Left cardiac atrium (tissue), 4 donors: Measurements from ENCODE around the gene CPSF4. TPM values are rescaled to one million over a fixed set of nuclear protein-coding genes. Genes with fewer than 3 reads are reported as not detected.
"Not testable (repeated sequence)": the region's sequence is repeated elsewhere in the genome, so short reads cannot be mapped to it uniquely, and the experiment has no call there.

Source experiments
- ATAC-seq, 2 donors: fragments of 200-7000 bp; cut with Tn5 transposase; one replicate each; pipeline ENCODE4 v1.9.1; 2020; ENCODE audit warnings: mild to moderate bottlenecking in 2 of 2, moderate library complexity in 2 of 2
- DNase-seq: peaks from one replicate; pipeline ENCODE4 v3.0.0-alpha.2; 2020
- intact Hi-C, 2 donors: fragments of 100-400 bp; cut with DNase I; formaldehyde crosslinking; loops; one replicate each; pipeline versions ENCODE4 v1.14.1 to v1.15.1; 2022 to 2023
- total RNA-seq, 2 donors: library from RNA; stranded (reverse); fragmentation: NEBNext Ultra II Directional; extraction: Animal tissue kit (Norgen Biotek cat#: 25700); gene quantifications; one replicate each; pipeline ENCODE4 v1.2.1, GENCODE V29; 2021
- donor health status: DM: no; HTN: yes; CAD: no.
- donor health status: DM: no; HTN: yes; CAD: no; lungs with severe emphysema.
- donor health status: DM: yes; HTN: yes; CAD: no.
- donor health status: Dilated cardiomyopathy.

Gene CPSF4
- total RNA-seq, 2 donors from 2014 or later = 18.2 to 18.8 TPM

DNA sequence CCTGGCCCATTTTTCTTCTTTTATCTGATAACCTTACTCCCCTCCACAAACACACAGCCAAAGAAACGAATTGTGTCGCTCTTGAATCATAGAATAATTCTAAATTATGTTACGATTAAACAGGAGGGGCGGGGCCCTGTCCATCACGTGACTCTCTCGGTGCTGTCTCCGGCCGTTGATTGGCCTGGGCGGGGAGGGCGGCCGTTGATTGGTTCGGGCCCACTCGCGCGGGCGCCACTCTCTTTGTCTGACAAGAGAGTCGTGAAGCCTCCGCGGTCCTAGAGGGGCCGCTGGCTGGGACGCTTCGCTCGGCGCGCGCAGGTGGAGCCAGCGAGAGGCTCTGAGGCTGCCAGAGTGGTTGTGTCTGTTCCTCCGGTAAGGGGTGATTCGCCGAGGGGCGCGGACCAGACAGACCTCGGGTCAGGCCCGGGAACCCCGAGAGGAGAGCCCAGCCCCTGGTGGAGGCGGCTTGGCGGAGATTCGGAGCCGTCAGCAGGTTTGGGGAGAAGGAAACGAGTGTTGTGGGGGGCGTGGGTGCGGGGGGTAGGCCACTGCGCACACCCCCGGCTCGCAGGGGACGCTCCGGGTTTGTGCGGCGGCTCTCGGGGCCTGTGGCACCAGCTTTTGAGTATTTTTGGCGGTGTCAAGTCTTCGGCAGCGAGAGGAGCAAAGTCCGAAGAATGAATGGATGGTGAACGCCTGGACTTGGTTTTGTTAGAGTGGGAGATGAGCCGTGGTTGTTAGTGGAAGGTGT is 34.0 kb downstream of the CPSF4 start, which contains the start of gene ZNF789:
TSS of gene ZNF789 (plus strand) at position 330 of the 754 bp plus-strand sequence. CDS start 3,567 bp downstream, outside the sequence.
- DNase-seq (peak; percentile 99), ATAC-seq (peak; percentile 99)
- intact Hi-C loops = loop anchor here in 1 of 2 donors (2.0 kb wide), 1 partner anchor 26 kb away; no protein-coding TSS in a partner anchor

DNA sequence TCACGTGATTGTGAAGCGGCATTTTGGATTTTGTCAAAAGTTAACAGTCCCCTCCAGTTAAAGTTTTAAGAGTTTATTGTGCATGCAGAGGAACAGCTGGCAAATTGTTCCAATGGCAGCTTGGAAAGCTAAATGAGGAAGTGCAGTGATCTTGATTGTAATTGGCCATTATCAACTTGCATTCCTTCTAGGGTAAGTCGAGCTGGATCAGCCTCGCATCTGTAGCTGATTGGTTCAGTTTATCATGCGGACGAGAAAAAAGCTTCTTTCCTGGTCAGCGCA is 34.5 kb downstream of the CPSF4 start:
- ATAC-seq (peak; percentile 9 to 10), DNase-seq (peak; percentile 21)
- intact Hi-C loops = loop anchor here in 1 of 2 donors (2.0 kb wide), 1 partner anchor 26 kb away; no protein-coding TSS in a partner anchor

DNA sequence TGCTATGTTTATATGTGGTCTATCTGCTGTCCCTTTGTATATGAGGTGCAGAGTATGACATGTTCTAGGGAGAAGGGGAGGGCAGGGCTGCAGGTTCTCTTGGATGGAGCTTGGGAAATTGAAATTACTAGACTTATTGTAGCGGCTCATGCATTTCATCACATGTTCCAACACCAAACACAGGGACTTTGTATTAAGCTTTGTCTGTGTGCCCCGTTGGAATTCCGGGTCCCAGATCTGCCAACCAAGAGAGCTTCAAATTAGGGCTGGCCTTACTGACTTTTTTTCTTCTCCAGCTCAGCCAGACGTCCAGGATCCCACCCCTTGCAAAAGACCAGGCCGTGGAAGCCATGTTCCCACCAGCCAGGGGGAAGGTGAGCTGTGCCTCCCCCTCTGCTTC is 37.4 kb downstream of the CPSF4 start:
- intact Hi-C loops = no loop called here
- ATAC-seq (no peak), DNase-seq (no peak)

DNA sequence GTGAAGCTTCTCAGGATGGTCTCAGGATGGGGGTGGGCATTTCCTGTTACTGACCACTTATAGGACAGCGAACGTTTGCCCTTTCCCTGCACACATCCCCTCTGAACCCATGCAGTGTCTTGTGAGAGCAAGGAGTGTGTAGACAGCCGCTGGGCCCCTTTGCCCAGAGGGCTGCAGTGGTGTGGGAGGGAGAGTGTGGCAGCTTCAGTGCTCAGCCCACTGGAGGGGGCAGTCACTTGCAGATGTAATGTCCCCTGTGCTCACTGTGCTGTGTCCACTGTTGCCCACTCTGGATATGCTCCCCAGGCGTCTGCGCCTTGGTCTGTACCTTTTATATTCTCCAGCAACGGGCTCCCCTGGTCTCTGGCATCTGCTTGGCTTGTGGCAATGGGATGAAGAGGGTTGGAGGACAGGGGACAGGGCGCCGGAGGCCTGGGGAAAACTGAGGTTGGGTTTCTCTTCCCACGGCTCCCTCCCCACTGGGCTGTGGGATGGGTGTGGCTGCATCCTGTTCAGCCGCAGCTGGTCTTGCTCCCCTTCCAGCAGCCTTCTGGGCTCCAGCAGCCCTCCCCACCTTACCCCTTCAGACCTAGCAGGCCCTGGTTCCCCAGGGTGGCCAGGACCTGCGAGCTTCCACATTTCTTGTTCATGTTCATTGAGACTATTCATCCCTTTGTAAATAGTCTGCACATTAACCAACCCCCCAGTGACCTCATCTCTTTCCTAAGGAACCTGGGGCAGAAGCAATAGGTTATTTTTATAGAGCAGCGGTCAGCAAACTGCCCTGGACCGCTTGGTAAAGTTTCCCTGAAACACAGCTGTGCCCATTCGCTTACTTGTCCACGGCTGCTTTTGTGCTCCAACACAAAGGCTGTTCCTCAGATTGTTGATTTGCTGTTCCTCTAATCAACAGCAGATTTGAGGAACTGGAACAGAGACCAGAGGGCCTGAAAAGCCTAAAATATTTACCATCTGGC is 40.0 kb downstream of the CPSF4 start:
- intact Hi-C loops = no loop called here
- ATAC-seq (peak; percentile 40 to 59), DNase-seq (no peak)

DNA sequence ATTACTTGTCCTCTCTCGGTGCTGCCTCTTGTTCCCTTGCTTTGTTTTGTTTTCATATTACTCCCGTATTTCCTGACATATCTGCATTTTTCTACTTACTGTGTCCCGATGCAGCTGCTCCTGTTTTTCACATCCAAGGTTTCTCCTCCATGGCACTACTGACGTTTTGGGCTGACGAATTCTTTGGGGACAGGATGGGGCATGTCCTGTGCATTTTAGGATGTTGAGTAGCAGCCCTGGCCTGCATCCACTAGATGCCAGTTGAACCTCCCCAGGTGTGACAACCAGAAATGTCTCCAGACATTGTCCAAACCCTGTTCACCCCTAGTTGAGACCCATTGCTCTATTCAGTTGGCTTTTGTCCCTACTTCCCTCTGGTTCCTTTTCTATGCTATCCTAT is 46.4 kb downstream of the CPSF4 start:
- intact Hi-C loops = no loop called here
- DNase-seq (no peak), ATAC-seq (no peak)

DNA sequence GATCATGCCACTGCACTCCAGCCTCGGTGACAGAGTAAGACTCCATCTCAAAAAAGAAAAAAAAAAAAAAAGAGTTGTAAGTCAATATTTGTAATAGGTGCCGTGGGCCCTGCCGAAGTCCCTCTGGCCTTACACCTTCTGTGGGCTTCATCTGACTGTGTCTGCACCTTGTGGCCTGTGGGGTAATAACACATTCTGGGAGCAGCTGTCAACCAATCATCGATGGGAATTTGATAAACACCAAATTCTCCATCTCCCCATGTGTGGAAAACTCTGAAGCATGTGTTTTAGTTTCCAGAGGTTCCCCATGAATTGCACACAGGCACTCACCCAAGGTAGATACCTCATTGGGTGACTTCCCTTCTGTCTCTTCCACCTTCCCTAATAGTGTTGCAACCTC is 50.5 kb downstream of the CPSF4 start:
- ATAC-seq (no peak), DNase-seq (no peak)
- intact Hi-C loops = no loop called here

DNA sequence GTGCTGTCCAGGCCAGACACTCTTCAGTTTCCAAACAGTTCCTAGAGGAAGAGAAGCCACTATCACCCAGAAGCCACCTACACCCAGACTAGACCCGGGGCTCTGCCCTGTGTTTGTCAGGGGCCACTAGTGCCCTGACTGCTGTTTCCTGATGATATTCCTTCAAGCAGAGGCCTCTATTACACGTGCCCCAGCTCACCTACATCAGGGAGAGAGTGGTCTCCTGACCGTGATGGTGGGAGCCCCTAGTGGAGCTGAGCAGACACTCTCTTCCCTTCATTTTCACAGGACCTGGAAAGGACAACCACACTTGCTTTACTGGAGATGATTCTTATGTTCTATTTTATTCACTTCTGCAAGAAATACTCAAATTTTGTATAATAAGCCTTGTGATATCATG is 52.1 kb downstream of the CPSF4 start:
- intact Hi-C loops = no loop called here
- no peak for ATAC-seq
- no peak for DNase-seq

DNA sequence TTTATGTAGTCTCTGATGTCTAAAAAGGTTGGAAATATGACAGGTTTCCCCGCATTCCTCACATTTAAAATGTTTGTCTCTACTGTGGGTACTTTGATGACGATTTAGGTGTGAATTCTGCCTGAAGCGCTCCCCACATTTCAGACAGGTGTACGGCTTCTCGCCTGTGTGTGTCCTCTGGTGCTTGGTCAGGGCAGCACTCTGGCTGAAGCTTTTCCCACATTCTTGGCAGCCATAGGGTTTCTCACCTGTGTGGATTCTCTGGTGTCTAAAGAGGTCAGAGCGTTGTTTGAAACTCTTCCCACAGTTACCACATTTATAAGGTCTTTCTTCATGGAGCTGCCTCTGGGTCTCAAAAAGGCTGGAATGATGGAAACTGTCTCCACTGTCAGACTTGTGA is 55.1 kb downstream of the CPSF4 start:
- intact Hi-C loops = no loop called here
- DNase-seq = no peak
- ATAC-seq = no peak

DNA sequence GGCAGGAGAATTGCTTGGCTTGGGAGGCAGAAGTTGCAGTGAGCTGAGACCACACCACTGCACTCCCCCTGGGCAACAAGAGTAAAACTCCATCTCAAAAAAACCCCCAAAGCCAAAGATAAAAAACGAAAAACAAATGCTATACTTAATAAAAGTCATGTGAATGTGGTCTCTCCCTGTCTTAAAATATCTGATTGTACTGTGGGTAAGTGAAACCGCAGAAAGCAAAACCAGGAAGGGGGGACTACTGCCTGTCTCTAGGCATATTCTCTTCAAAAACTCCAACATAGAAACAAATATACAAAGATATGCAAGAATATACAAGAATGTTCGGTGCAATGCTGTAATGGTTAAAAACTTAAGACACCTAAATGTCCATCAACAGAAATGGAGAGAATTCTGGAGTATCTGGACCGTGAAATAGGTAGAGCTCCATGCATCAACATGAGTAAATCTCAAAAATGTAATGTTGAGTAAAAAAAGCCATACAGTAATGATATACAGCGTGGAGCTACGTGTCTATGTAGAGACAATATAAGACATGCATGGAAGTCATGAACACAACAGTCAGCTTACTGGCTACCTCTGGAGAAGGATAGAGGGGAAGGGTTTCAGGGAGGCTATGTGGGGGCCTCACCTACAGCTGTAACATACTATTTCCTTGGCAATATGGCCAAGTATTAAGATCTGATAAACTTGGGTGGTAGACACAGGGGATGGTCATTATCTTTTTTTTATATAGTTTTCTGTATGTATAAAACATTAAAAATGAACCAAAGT is 59.2 kb downstream of the CPSF4 start:
- no peak for ATAC-seq
- DNase-seq = no peak

DNA sequence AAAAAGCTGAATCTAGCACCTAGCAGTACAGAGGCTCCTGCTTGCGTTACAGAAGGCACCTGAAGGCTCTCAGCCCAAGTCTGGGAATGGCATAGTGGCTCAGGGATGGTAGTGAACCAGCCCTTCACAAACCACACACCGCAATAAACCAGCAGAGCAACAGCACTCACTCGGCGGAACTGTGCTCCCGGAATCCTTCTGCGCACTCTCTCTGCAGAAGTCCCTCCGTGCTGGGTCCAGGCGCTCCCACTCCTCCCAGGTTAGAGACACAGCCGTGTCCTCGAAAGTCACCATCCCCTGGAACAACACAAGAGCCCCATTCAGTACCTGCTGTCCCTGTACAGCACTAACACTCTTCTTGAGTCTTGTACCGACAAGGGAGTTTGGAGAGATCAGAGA is 59.8 kb downstream of the CPSF4 start:
- ATAC-seq = no peak
- intact Hi-C loops = loop anchor here in 1 of 2 donors (2.0 kb wide), 1 partner anchor 26 kb away; the partner anchor contains the start of gene ZNF789
- no peak for DNase-seq

More for the DNA sequence above, 59.2 kb downstream of the CPSF4 start:
- intact Hi-C loops = loop anchor here in 1 of 2 donors (2.0 kb wide), 1 partner anchor 25 kb away; the partner anchor contains the start of gene ZNF789

DNA sequence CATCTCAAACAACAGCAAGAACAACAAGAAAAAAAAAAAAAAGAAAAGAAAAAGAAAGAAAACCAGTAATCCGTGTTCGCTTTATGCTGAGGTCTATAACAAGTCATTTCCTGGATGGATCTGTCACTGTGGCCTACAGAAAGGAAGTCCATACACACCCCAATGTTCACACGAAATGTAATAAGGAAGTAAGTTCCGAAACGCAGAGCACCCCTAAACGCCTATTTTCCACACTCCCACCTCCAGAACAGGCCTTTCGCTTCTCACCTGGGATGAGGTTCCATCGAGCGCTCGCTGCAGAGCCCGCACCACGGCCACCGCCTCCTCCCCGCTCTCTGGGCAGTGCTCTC is 60.6 kb downstream of the CPSF4 start:
- intact Hi-C loops = loop anchor here in 1 of 2 donors (2.0 kb wide), 1 partner anchor 27 kb away; the partner anchor contains the start of gene ZNF789
- DNase-seq = no peak
- ATAC-seq = peak; percentile 13 to 14

DNA sequence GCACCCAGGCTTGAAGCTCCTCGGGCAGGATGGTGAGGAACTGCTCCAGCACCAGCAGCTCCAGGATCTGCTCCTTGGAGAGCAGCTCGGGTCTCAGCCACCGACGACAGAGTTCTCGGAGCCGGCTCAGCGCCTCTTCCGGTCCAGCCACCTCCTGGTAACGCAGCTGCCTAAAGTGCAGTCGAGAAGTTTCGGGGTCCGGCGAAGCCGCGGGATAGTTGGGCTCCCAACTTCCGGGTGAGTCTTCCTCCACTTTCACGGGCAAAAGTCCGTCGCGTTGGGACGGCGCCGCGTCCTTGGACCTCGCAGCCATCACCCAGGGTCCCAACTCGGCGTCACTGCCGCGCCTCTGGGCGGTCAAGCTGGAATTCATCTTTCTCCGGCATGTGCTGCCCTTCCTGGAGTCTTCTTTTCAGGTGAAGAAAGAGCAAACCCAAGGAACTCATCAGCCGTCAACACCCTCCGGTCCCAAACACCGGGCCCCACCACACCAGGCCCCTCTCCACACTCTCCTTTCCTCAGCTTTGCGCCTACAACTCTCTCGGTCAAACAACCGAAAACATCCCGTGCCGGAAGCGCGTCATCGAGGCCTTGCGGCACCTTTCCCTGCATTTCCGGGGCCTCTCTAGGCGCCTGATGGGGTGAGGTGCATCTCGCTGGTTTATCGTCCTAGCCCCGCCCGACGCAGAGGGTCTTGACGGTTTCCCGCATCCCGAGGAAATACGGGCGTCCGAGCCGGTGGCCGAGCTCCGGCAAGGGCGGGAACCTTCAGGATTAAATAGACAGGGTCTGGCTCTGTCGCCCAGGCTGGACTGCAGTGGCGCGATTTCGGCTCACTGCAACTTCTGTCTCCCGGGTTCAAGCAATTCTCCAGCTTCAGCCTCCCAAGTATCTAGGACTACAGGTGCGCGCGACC is 61.2 kb downstream of the CPSF4 start, which contains the start of gene ZNF394:
TSS of gene ZNF394 (minus strand) at position 561 of the 916 bp plus-strand sequence. CDS start at position 373, 188 bp downstream.
- intact Hi-C loops = loop anchor here in 1 of 2 donors (2.0 to 5.0 kb wide), 2 partner anchors 27 to 52 kb away; partner anchors contain the start of genes FAM200A and ZNF789
- ATAC-seq = peak; percentile 64 to 70
- peak; percentile 95 for DNase-seq

DNA sequence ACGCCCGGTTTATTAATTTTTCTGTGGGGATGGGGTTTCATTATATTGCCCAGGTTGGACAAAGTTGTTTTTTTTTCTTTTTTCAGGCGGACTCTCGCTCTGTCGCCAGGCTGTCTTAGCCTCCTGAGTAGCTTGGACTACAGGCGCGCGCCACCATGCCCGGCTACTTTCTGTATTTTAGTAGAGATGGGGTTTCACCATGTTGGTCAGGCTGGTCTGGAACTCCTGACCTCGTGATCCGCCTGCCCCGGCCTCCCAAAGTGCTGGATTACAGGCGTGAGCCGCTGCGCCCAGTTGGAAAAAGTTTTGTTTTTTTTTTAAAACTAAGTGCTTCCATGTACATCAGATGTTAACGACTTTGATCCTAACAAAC is 61.9 kb downstream of the CPSF4 start:
- ATAC-seq = no peak
- intact Hi-C loops = loop anchor here in 1 of 2 donors (5.0 kb wide), 1 partner anchor 52 kb away; the partner anchor contains the start of gene FAM200A
- DNase-seq = no peak

DNA sequence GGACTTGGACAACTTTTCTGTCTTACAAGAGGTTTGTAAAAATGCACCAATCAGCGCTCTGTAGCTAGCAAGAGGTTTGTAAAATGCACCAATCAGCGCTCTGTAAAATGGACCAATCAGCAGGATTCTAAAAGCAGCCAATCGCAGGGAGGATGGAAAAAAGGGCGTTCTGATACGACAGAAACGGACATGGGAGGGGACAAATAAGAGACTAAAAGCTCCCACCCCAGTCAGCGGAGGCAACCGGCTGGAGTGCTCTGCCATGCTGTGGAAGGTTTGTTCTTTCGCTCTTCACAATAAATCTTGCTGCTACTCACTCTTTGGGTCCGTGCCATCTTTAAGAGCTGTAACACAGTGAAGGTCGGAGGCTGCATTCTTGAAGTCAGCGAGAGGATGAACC is 62.5 kb downstream of the CPSF4 start:
- ATAC-seq, DNase-seq: not testable (repeated sequence)
- intact Hi-C loops = loop anchor here in 1 of 2 donors (5.0 kb wide), 1 partner anchor 51 kb away; the partner anchor contains the start of gene FAM200A

DNA sequence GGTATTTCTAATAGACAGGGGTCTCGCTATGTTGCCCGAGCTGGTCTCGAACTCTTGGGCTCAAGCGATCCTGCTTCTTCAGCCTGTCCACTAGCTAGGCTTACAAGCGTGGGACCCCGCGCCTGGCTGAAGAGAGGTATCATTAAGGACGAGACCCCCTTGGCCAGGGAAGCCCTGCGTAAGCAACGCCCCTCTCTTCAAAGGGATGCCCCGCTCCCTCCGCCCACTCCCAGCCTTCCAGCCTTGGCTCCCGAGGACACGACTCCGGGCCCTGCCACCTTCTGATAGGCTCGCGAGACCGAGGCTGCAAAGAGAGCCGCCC is 65.5 kb downstream of the CPSF4 start:
- ATAC-seq (peak; percentile 93 to 96), DNase-seq (no peak)
- intact Hi-C loops = loop anchor here in 1 of 2 donors (5.0 kb wide), 1 partner anchor 48 kb away; the partner anchor contains the start of gene FAM200A

DNA sequence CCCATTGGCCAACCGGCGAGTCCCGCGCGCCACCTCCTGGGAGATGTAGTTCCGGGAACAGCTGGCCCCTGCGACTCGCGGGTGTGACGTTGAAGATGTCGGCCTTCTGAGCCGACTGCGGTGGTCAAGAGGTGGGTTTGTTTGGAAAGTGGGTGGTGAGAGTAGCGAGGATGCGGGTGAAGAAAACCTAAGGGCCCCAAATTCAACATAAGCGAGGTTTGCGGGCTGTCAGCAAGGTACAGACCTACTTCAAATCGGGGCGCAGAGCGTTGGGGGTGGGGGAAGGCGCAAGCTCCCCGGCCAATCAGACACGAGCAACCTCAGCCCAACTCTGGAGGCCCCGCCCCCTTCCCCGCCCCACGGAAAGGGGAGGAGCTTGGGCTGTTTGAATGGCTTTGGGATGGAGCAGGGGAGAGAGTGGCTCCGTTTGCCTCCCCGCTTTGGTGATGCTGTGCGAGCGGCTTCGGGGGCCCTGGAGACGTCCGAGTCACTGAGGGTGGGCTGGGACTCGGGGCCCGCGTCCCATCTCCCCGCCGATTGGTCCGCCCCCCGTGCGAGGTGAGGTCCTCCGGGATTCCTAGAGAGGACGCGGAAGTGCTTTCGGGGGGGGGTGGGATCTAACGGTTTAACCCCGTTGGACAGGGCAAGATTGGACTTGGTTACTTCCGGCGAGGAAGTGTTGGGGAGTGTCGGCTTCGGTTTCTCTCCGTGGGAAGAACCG is 66.0 kb downstream of the CPSF4 start, which contains the start of gene ZKSCAN5:
TSS of gene ZKSCAN5 (plus strand) at position 60 of the 721 bp plus-strand sequence. CDS start 1,383 bp downstream, outside the sequence.
- DNase-seq (peak; percentile 99), ATAC-seq (peak; percentile 94 to 96)
- intact Hi-C loops = loop anchor here in 1 of 2 donors (5.0 kb wide), 1 partner anchor 48 kb away; the partner anchor contains the start of gene FAM200A

DNA sequence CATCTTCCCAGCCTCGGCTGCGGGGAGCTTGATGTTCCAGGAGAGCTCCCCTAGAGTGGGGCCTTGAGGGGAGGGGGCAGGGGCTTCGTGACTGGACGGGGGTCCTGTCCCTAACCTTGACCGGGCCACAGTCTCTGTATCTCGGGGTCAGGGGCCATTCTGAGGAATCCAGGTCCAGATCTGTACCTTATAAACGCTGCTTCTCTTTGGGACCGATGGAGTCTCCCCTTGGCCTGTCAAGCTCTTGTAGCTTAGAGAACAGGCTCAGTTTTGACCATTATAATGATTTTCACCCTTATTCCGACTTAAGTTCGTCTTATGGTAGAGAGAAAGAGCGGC is 66.5 kb downstream of the CPSF4 start:
- no peak for DNase-seq
- no peak for ATAC-seq
- intact Hi-C loops = no loop called here
